IMR-90 (cell line): Measurements from ENCODE around the gene ZKSCAN1. TPM values are rescaled to one million over a fixed set of nuclear protein-coding genes. Genes with fewer than 3 reads are reported as not detected.

Experiments used
- ATAC-seq: fragments of 200-7000 bp; cut with Tn5 transposase; 2 replicates; pipeline ENCODE4 v1.9.1; 2020; ENCODE audit warnings: low read depth, mild to moderate bottlenecking, moderate library complexity
- BruUV-seq: library from RNA; stranded (reverse); fragments of 400-500 nt; replicated peaks from 2 replicates; lab custom pipeline; 2021; lab: Mats Ljungman, UMichigan
- CTCF ChIA-PET: fragments of 300-600 bp; formaldehyde crosslinking; extraction: SDS; loops from one replicate; lab custom pipeline; 2021; ENCODE audit warnings: antibody characterized with exemption; lab: Yijun Ruan, JAX
- POLR2A ChIA-PET: fragments of 300-600 bp; sonication (Branson Sonifier 250); formaldehyde crosslinking; loops from one replicate; lab custom pipeline; 2022; ENCODE audit warnings: antibody characterized with exemption; ENCODE audit not compliant: unreplicated experiment; lab: Charles Lee
- DNase-seq: peaks from one replicate; pipeline ENCODE4 v3.0.0; 2013
- H2AFZ ChIP-seq: replicated peaks from 2 replicates; pipeline ENCODE3; 2013; ENCODE audit warnings: low read length, mild to moderate bottlenecking; ENCODE audit not compliant: poor library complexity
- H2AK5ac ChIP-seq: 2 replicates; pipeline ENCODE4 v1.6.1; 2013; ENCODE audit warnings: low read depth, low read length, inconsistent platforms
- H2AK9ac ChIP-seq: replicated peaks from 2 replicates; pipeline ENCODE3; 2013; ENCODE audit warnings: mild to moderate bottlenecking, low read depth, low read length, moderate library complexity; ENCODE audit not compliant: poor library complexity
- H2BK120ac ChIP-seq: 2 replicates; pipeline ENCODE4 v1.6.1; 2013; ENCODE audit warnings: low read depth, low read length, inconsistent platforms
- H2BK15ac ChIP-seq: 3 replicates; pipeline ENCODE4 v1.6.1; 2013; ENCODE audit warnings: low read depth, low read length, inconsistent platforms
- H2BK20ac ChIP-seq: 2 replicates; pipeline ENCODE4 v1.6.1; 2013; ENCODE audit warnings: low read depth, mild to moderate bottlenecking, inconsistent platforms, low read length, moderate library complexity
- H2BK5ac ChIP-seq: 2 replicates; pipeline ENCODE4 v1.6.1; 2013; ENCODE audit warnings: mild to moderate bottlenecking, low read depth, low read length, inconsistent platforms; ENCODE audit not compliant: poor library complexity, severe bottlenecking
- H3K14ac ChIP-seq: replicated peaks from 2 replicates; pipeline ENCODE4 v1.6.1; 2013; ENCODE audit warnings: low read depth, low read length, inconsistent platforms
- H3K18ac ChIP-seq: 2 replicates; pipeline ENCODE4 v1.6.1; 2013; ENCODE audit warnings: low read depth, low read length, control low read depth
- H3K23ac ChIP-seq: 2 replicates; pipeline ENCODE4 v1.6.1; 2013; ENCODE audit warnings: low read depth, low read length, inconsistent platforms
- H3K27ac ChIP-seq: 2 replicates; pipeline ENCODE4 v1.5.1; 2013; ENCODE audit warnings: mild to moderate bottlenecking, control low read depth, low read length; ENCODE audit not compliant: insufficient read depth
- H3K27me3 ChIP-seq: 2 replicates; pipeline ENCODE4 v1.6.1; 2013; ENCODE audit warnings: low read length; ENCODE audit not compliant: control insufficient read depth, insufficient read depth
- H3K36me3 ChIP-seq: 2 replicates; pipeline ENCODE4 v1.6.1; 2013; ENCODE audit warnings: low read length, mixed read lengths; ENCODE audit not compliant: control insufficient read depth, insufficient read depth
- H3K4ac ChIP-seq: 2 replicates; pipeline ENCODE4 v1.6.1; 2013; ENCODE audit warnings: low read depth, low read length, inconsistent platforms
- H3K4me1 ChIP-seq: 2 replicates; pipeline ENCODE4 v1.6.1; 2013; ENCODE audit warnings: low read length, mixed read lengths; ENCODE audit not compliant: control insufficient read depth, insufficient read depth
- H3K4me2 ChIP-seq: 2 replicates; pipeline ENCODE4 v1.6.1; 2013; ENCODE audit warnings: low read depth, mild to moderate bottlenecking, control low read depth, low read length, moderate library complexity
- H3K4me3 ChIP-seq: 2 replicates; pipeline ENCODE4 v1.5.1; 2013; ENCODE audit warnings: low read depth, mild to moderate bottlenecking, control low read depth, low read length, moderate library complexity; ENCODE audit not compliant: insufficient read depth
- H3K56ac ChIP-seq: 2 replicates; pipeline ENCODE4 v1.6.1; 2013; ENCODE audit warnings: low read length, inconsistent platforms; ENCODE audit not compliant: insufficient read depth; ENCODE audit errors: extremely low read depth
- H3K79me1 ChIP-seq, 2 experiments: 2 replicates each; pipeline ENCODE4 v1.6.1; 2013; ENCODE audit warnings: low read length in 2 of 2, inconsistent platforms in 1 of 2, low read depth in 1 of 2
- H3K9ac ChIP-seq: 2 replicates; pipeline ENCODE4 v1.6.1; 2013; ENCODE audit warnings: low read depth, low read length, control low read depth
- H3K9me1 ChIP-seq: 2 replicates; pipeline ENCODE4 v1.6.1; 2013; ENCODE audit warnings: low read length, inconsistent platforms; ENCODE audit not compliant: insufficient read depth
- H3K9me3 ChIP-seq: 2 replicates; pipeline ENCODE4 v1.6.1; 2013; ENCODE audit warnings: low read length; ENCODE audit not compliant: control insufficient read depth, insufficient read depth
- H4K20me1 ChIP-seq: 2 replicates; pipeline ENCODE4 v1.6.1; 2013; ENCODE audit warnings: low read length, inconsistent platforms; ENCODE audit not compliant: insufficient read depth
- H4K5ac ChIP-seq: 2 replicates; pipeline ENCODE4 v1.6.1; 2013; ENCODE audit warnings: mild to moderate bottlenecking, low read depth, low read length, control low read depth
- H4K8ac ChIP-seq, 2 experiments: 2 replicates each; pipeline ENCODE4 v1.6.1; 2013; ENCODE audit warnings: low read depth in 2 of 2, low read length in 2 of 2, control low read depth in 1 of 2, inconsistent platforms in 1 of 2
- H4K91ac ChIP-seq: 2 replicates; pipeline ENCODE4 v1.6.1; 2013; ENCODE audit warnings: low read depth, low read length, inconsistent platforms; ENCODE audit not compliant: insufficient read depth
- BHLHE40 ChIP-seq: fragments of 150-350 bp; IDR thresholded peaks from 2 replicates; pipeline ENCODE4 v1.6.1; 2016; ENCODE audit warnings: mild to moderate bottlenecking, low read depth, low read length
- CEBPB ChIP-seq: IDR thresholded peaks from 2 replicates; pipeline ENCODE4 v1.6.1; 2012; ENCODE audit warnings: low read depth, low read length, improper control_type of control experiment
- CHD1 ChIP-seq: IDR thresholded peaks from 2 replicates; pipeline ENCODE4 v1.6.1; 2012; ENCODE audit warnings: low read depth, low read length, improper control_type of control experiment
- FOS ChIP-seq: fragments of 150-350 bp; IDR thresholded peaks from 2 replicates; pipeline ENCODE4 v1.6.1; 2016; ENCODE audit warnings: low read depth, low read length
- MAFK ChIP-seq: IDR thresholded peaks from 2 replicates; pipeline ENCODE4 v1.6.1; 2012; ENCODE audit warnings: low read depth, low read length, improper control_type of control experiment
- MAZ ChIP-seq: IDR thresholded peaks from 2 replicates; pipeline ENCODE4 v1.6.1; 2012; ENCODE audit warnings: low read depth, mild to moderate bottlenecking, low read length, improper control_type of control experiment, moderate library complexity, borderline replicate concordance
- MXI1 ChIP-seq: IDR thresholded peaks from 2 replicates; pipeline ENCODE4 v1.6.1; 2012; ENCODE audit warnings: low read depth, mild to moderate bottlenecking, low read length, moderate library complexity, borderline replicate concordance
- NFE2L2 ChIP-seq: fragments of 150-350 bp; IDR thresholded peaks from 2 replicates; pipeline ENCODE4 v1.6.1; 2016; ENCODE audit warnings: low read depth, mild to moderate bottlenecking, low read length
- POLR2A ChIP-seq: IDR thresholded peaks from 2 replicates; pipeline ENCODE4 v1.6.1; 2012; ENCODE audit warnings: mild to moderate bottlenecking, low read depth, low read length
- RAD21 ChIP-seq: IDR thresholded peaks from 2 replicates; pipeline ENCODE4 v1.6.1; 2012; ENCODE audit warnings: low read length, improper control_type of control experiment
- RCOR1 ChIP-seq: IDR thresholded peaks from 2 replicates; pipeline ENCODE4 v1.6.1; 2012; ENCODE audit warnings: mild to moderate bottlenecking, low read length, improper control_type of control experiment; ENCODE audit not compliant: insufficient replicate concordance
- RFX5 ChIP-seq: IDR thresholded peaks from 2 replicates; pipeline ENCODE4 v1.8.0; 2012; ENCODE audit warnings: low read depth, mild to moderate bottlenecking, low read length, moderate library complexity
- SMC3 ChIP-seq: fragments of 150-350 bp; IDR thresholded peaks from 2 replicates; pipeline ENCODE4 v1.6.1; 2016; ENCODE audit warnings: low read depth, mild to moderate bottlenecking, antibody characterized with exemption, low read length, moderate library complexity
- WGBS, 2 experiments: methylation state at CpG; one replicate each; pipeline versions ENCODE4 v1.1.5 to v1.1.7; 2013; ENCODE audit warnings: missing lambda C conversion rate in 2 of 2; ENCODE audit not compliant: insufficient read length in 1 of 2; ENCODE audit errors: extremely low coverage in 2 of 2; 5-methylcytosine and 5-hydroxymethylcytosine counted together
- dilution Hi-C: fragments of 300-500 bp; cut with HindIII; formaldehyde crosslinking; loops from one replicate; pipeline ENCODE4 v1.14.3; 2018; ENCODE audit warnings: low sequenced_read_pairs; ENCODE audit not compliant: unreplicated experiment
- in situ Hi-C: fragments of 300-500 bp; cut with MboI; formaldehyde crosslinking; loops from 3 replicates; pipeline ENCODE4 v1.14.3; 2019; ENCODE audit warnings: low sequenced_read_pairs, inconsistent platforms, mixed read lengths
- intact Hi-C: fragments of 100-400 bp; cut with micrococcal nuclease; formaldehyde crosslinking; loops from 2 replicates; pipeline ENCODE4 v1.10.0; 2022
- polyA plus RNA-seq, 3 experiments: library from polyadenylated mRNA; depleted of rRNA; stranded (reverse); fragments of >200 nt; gene quantifications; 2 replicates each; pipeline ENCODE4 v1.2.3, GENCODE V29; 2012; ENCODE audit warnings: low replicate concordance in 1 of 3
- total RNA-seq: library from RNA; depleted of rRNA; stranded (reverse); fragments of >200 nt; gene quantifications from 2 replicates; pipeline ENCODE4 v1.2.3, GENCODE V29; 2012
- TF ChIP-seq, protein P1 (sequence below): fragments of 150-350 bp; IDR thresholded peaks from 2 replicates; pipeline ENCODE4 v1.6.1; 2016; ENCODE audit warnings: low read depth, mild to moderate bottlenecking, low read length, moderate library complexity, borderline replicate concordance
- TF ChIP-seq, protein P2 (sequence below): conservative IDR thresholded peaks from 2 replicates; pipeline ENCODE4 v1.5.1; 2012; ENCODE audit warnings: mild to moderate bottlenecking, low read depth, low read length, improper control_type of control experiment
- TF ChIP-seq, protein P3 (sequence below): fragments of 150-350 bp; IDR thresholded peaks from 2 replicates; pipeline ENCODE4 v1.6.1; 2017; ENCODE audit warnings: mild to moderate bottlenecking, antibody characterized with exemption, low read length, low read depth

The ZKSCAN1 gene
- total and polyA plus RNA-seq, 2 of the 4 experiments (the other 2 are of a cell fraction): 13.7 to 40.7 TPM

DNA sequence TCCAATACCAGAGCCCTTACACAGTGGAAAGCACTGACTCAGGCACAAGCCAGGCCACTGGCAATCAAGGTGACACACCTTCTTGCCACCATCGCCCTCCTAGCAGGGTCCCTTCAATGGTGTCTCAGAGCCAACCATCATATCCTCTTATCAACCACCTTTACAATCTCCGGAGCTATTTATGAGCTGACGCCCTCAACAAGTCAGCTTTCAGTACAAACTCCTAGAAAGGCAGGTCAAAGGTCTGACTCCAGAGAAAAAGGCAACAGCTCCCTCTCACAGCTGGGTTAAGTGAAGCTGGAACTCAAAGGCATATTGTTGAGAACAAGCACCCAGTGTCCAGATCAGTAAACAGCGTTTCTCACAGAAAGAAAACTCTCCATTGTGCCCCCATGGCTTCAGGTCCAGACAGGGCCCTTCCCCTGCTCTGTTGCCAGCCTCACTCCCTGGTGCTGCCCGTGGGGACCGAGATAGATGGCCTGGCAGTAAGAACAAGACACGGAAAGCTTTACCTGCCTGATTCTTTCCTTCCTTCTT lies 63.7 kb downstream of the ZKSCAN1 start:
- WGBS, 2 experiments: 100% methylated on average over 2 of the region's 7 CpGs; no CpG with 5 or more reads in 1 of the 2 experiments
- Histone ChIP-seq H2BK15ac (no peak overlapping the region), H3K4me2 (no peak overlapping the region; the same call in 1 of the 2 replicates), H4K5ac (no peak overlapping the region), H2BK5ac (no peak overlapping the region), H3K56ac (no peak overlapping the region), H3K36me3 (peaks cover 48% of the 10 kb centered on the region), H3K14ac (no peak overlapping the region), H3K18ac (no peak overlapping the region), H3K9ac (no peak overlapping the region), H2AK5ac (no peak overlapping the region), H2AK9ac (no peak overlapping the region), H3K4ac (no peak overlapping the region), H3K4me1 (peaks cover 6% of the 10 kb centered on the region; the same call in 1 of the 2 replicates), H3K4me3 (no peak overlapping the region), H3K27me3 (no peaks in the 10 kb centered on the region), H3K79me1 (peaks cover 17 to 52% of the 10 kb centered on the region in 2 experiments), H4K20me1 (peaks cover 21% of the 10 kb centered on the region), H3K27ac (no peak overlapping the region), H4K8ac (no peak overlapping the region; a peak in 1 of 4 replicates), H2AFZ (no peak overlapping the region), H3K9me1 (peaks cover 9% of the 10 kb centered on the region), H3K23ac (no peak overlapping the region), H2BK120ac (no peak overlapping the region), H3K9me3 (peaks cover 19% of the 10 kb centered on the region), H2BK20ac (no peak overlapping the region), H4K91ac (no peak overlapping the region)
- intact Hi-C loops (no loop called here), in situ Hi-C loops (no loop called here), dilution Hi-C loops (no loop called here)
- ChIA-PET POLR2A (interaction anchor here (0.6 kb wide), 1 partner anchor 12 kb away, joined by 4 read pairs; no protein-coding TSS in a partner anchor), CTCF (no interaction called here)
- no peak for ATAC-seq
- TF ChIP-seq RAD21 (no peak), MAZ (no peak), NFE2L2 (no peak), MAFK (no peak), RFX5 (no peak), CEBPB (no peak), BHLHE40 (no peak), POLR2A (no peak), CHD1 (no peak), FOS (no peak), MXI1 (no peak), RCOR1 (no peak), SMC3 (no peak)
- TF ChIP-seq, protein P1, sequence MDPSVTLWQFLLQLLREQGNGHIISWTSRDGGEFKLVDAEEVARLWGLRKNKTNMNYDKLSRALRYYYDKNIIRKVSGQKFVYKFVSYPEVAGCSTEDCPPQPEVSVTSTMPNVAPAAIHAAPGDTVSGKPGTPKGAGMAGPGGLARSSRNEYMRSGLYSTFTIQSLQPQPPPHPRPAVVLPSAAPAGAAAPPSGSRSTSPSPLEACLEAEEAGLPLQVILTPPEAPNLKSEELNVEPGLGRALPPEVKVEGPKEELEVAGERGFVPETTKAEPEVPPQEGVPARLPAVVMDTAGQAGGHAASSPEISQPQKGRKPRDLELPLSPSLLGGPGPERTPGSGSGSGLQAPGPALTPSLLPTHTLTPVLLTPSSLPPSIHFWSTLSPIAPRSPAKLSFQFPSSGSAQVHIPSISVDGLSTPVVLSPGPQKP: no peak
- TF ChIP-seq, protein P2, sequence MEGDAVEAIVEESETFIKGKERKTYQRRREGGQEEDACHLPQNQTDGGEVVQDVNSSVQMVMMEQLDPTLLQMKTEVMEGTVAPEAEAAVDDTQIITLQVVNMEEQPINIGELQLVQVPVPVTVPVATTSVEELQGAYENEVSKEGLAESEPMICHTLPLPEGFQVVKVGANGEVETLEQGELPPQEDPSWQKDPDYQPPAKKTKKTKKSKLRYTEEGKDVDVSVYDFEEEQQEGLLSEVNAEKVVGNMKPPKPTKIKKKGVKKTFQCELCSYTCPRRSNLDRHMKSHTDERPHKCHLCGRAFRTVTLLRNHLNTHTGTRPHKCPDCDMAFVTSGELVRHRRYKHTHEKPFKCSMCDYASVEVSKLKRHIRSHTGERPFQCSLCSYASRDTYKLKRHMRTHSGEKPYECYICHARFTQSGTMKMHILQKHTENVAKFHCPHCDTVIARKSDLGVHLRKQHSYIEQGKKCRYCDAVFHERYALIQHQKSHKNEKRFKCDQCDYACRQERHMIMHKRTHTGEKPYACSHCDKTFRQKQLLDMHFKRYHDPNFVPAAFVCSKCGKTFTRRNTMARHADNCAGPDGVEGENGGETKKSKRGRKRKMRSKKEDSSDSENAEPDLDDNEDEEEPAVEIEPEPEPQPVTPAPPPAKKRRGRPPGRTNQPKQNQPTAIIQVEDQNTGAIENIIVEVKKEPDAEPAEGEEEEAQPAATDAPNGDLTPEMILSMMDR: no peak
- TF ChIP-seq, protein P3, sequence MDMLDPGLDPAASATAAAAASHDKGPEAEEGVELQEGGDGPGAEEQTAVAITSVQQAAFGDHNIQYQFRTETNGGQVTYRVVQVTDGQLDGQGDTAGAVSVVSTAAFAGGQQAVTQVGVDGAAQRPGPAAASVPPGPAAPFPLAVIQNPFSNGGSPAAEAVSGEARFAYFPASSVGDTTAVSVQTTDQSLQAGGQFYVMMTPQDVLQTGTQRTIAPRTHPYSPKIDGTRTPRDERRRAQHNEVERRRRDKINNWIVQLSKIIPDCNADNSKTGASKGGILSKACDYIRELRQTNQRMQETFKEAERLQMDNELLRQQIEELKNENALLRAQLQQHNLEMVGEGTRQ: no peak
- BruUV-seq: no TSS peak
- DNase-seq: no peak
